GM19043 (cell line): ENCODE results near the gene CREB1.

ENCODE experiments used
- ATAC-seq: cut with Tn5 transposase; IDR thresholded peaks from one replicate; pipeline ENCODE4 v1.9.1; 2021; ENCODE audit warnings: low read depth; ENCODE audit not compliant: unreplicated experiment

The CREB1 gene

GRCh38 chr2:207534417-207534816 lies 4.7 kb downstream of the CREB1 start:
- ATAC-seq, result no peak

- ATAC-seq, result no peak
These were observed 9.7 kb downstream of the CREB1 start for GRCh38 chr2:207539470-207539869.

GRCh38 chr2:207540431-207540830 lies 10.7 kb downstream of the CREB1 start:
- no peak for ATAC-seq

- ATAC-seq, result no peak
These were observed 12.2 kb downstream of the CREB1 start for GRCh38 chr2:207541933-207542332.

GRCh38 chr2:207543272-207543671 lies 13.5 kb downstream of the CREB1 start:
- ATAC-seq, result no peak

GRCh38 chr2:207546822-207547221 lies 17.1 kb downstream of the CREB1 start:
- no peak for ATAC-seq

DNA sequence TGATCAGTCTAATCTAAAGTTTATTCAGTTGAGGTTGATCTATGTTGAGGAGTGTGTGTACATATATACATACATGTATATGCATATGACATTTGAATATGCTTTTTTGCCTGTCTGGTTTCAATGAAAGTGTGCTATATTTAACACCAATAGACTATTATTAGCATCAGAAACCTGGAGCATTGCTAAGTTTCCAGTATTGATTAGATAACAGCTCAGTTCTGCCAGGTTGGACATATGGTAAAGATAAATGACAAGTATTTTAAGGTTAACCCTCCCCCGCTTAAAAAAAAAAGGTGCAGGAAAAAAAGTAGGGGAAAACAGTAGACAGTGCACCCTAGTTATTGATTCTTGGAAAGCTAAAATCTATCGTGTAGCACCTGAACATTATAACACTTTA lies 19.4 kb downstream of the CREB1 start:
- ATAC-seq, result no peak

- ATAC-seq, result no peak
These were observed 28.3 kb downstream of the CREB1 start for GRCh38 chr2:207558079-207558491.

- ATAC-seq, result no peak
These were observed 31.8 kb downstream of the CREB1 start for GRCh38 chr2:207561386-207562080.

GRCh38 chr2:207565736-207566500 lies 36.2 kb downstream of the CREB1 start:
- ATAC-seq, result no peak

GRCh38 chr2:207567671-207568070 lies 37.9 kb downstream of the CREB1 start:
- no peak for ATAC-seq

- no peak for ATAC-seq
These were observed 41.6 kb downstream of the CREB1 start for GRCh38 chr2:207571370-207571769.

- ATAC-seq, result no peak
These were observed 55.2 kb downstream of the CREB1 start for GRCh38 chr2:207584952-207585351.

- no peak for ATAC-seq
These were observed 57.5 kb downstream of the CREB1 start for GRCh38 chr2:207587305-207587704.

GRCh38 chr2:207589143-207589542 lies 59.4 kb downstream of the CREB1 start:
- ATAC-seq, result no peak

- no peak for ATAC-seq
These were observed 63.5 kb downstream of the CREB1 start for GRCh38 chr2:207593277-207593676.

- ATAC-seq, result no peak
These were observed 64.5 kb downstream of the CREB1 start for GRCh38 chr2:207594264-207594663.

GRCh38 chr2:207594731-207595130 lies 65.0 kb downstream of the CREB1 start:
- ATAC-seq, result no peak

- ATAC-seq, result no peak
These were observed 69.9 kb downstream of the CREB1 start for GRCh38 chr2:207599636-207600035.

DNA sequence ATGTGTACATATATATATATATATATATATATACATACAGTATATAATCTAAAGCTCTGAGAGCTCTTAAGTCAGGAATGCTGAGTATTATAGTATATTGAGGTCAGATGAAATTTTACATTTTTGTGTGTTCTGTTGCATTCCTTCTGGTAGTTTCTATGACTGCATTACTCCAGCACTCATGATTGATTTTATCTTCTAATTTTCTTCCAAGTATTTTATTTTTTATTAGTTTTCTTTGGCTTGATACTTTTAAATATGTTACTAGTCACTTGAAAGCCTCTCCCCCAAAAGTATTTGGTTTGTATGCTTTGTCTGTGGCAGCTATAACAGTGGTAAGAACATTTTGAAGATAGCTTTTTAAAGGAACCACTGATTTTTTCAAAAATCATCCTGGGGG lies 70.5 kb downstream of the CREB1 start:
- ATAC-seq, result no peak

- ATAC-seq, result no peak
These were observed 72.0 kb downstream of the CREB1 start for GRCh38 chr2:207601774-207602173.

DNA sequence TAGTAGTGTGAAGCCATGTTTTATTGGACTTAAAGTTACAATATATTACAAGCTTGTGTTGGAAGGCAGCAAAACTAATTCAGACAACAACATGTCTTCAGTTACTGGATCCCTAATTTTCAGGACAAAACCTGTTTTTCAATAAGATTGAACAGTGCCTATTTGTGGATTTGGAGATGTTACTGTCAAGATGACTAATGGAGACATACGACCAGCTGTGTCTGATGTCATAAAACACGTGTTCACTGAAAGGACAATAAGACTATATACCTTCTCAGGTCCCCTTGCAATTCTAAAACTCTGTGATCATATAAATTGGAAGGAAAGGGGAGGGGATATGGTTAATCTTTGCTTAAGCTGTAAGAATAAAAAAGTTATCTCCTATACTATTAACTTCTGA lies 73.7 kb downstream of the CREB1 start:
- ATAC-seq, result no peak
